Activated CD4-positive, alpha-beta T cell treated with anti-CD3 and anti-CD28 coated beads, Interleukin-2, amount 10 ng/mL, durations not matched to agents 24 days and 14 days (primary cell): ENCODE results near the gene MED15. TPM values are rescaled to one million over a fixed set of nuclear protein-coding genes. Genes with fewer than 3 reads are reported as not detected.
A peak's percentile ranks its signal among the peaks of the same experiment; 100 is the strongest.
"Not testable (repeated sequence)": the region's sequence is repeated elsewhere in the genome, so short reads cannot be mapped to it uniquely, and the experiment has no call there.

Experiments
- DNase-seq: peaks from one replicate; pipeline ENCODE4 v3.0.0; 2022
- H3K27ac Mint-ChIP-seq: one replicate; pipeline ENCODE4 v1.8.0; 2022; ENCODE audit warnings: mild to moderate bottlenecking, mixed read lengths
- H3K27me3 Mint-ChIP-seq: one replicate; pipeline ENCODE4 v1.8.0; 2022; ENCODE audit warnings: mixed read lengths
- H3K36me3 Mint-ChIP-seq: one replicate; pipeline ENCODE4 v1.8.0; 2022; ENCODE audit warnings: low read depth, mild to moderate bottlenecking, mixed read lengths
- H3K4me1 Mint-ChIP-seq: one replicate; pipeline ENCODE4 v1.8.0; 2021; ENCODE audit warnings: mixed read lengths
- H3K4me3 Mint-ChIP-seq: one replicate; pipeline ENCODE4 v1.8.0; 2022; ENCODE audit warnings: mild to moderate bottlenecking, moderate library complexity, mixed read lengths
- H3K9me3 Mint-ChIP-seq: one replicate; pipeline ENCODE4 v1.8.0; 2021; ENCODE audit warnings: mixed read lengths
- intact Hi-C: fragments of 100-400 bp; cut with micrococcal nuclease; formaldehyde crosslinking; loops from one replicate; pipeline ENCODE4 v1.15.1; 2023
- total RNA-seq: library from RNA; stranded (reverse); gene quantifications from 2 replicates; pipeline ENCODE4 v1.2.3, GENCODE V29; 2022

The MED15 gene
- total RNA-seq = 113 and 117 TPM in 2 replicates

- intact Hi-C loops = loop anchor here (1.0 to 5.0 kb wide), 6 partner anchors 12 to 390 kb away; partner anchors contain the start of genes KLHL22, RANBP1 and TRMT2A
- Mint-ChIP-seq H3K4me3 (peak within 1 kb of the TSS; percentile 96), H3K27me3 (no peaks in the 10 kb centered on the region), H3K36me3 (peaks cover 31% of the 10 kb centered on the region), H3K9me3 (no peaks in the 10 kb centered on the region), H3K27ac (peak within 1 kb of the TSS; percentile 95), H3K4me1 (peaks cover 42% of the 10 kb centered on the region)
- DNase-seq = peak; percentile 97
Observed at GRCh38 chr22:20507253-20508066, at the start of gene MED15. Gene MED15 (plus strand): TSS chr22:20507610. CDS start chr22:20507679, 69 bp downstream.

- intact Hi-C loops = no loop called here
- Mint-ChIP-seq H3K27ac (no peak overlapping the region), H3K36me3 (peaks cover 25% of the 10 kb centered on the region), H3K9me3 (no peaks in the 10 kb centered on the region), H3K27me3 (no peaks in the 10 kb centered on the region), H3K4me3 (no peak overlapping the region), H3K4me1 (peaks cover 27% of the 10 kb centered on the region)
- no peak for DNase-seq
Observed at GRCh38 chr22:20458530-20459151, 48.8 kb upstream of the MED15 start.

- Mint-ChIP-seq H3K27ac (no peak overlapping the region), H3K4me3 (no peak overlapping the region), H3K27me3 (no peaks in the 10 kb centered on the region), H3K4me1 (peaks cover 32% of the 10 kb centered on the region), H3K9me3 (no peaks in the 10 kb centered on the region), H3K36me3 (peaks cover 27% of the 10 kb centered on the region)
- no peak for DNase-seq
- intact Hi-C loops = no loop called here
Observed at GRCh38 chr22:20459152-20459542, 48.3 kb upstream of the MED15 start.

- DNase-seq = no peak
- Mint-ChIP-seq H3K9me3 (no peaks in the 10 kb centered on the region), H3K27me3 (no peaks in the 10 kb centered on the region), H3K4me1 (peaks cover 38% of the 10 kb centered on the region), H3K4me3 (no peak overlapping the region), H3K36me3 (peaks cover 30% of the 10 kb centered on the region), H3K27ac (no peak overlapping the region)
- intact Hi-C loops = no loop called here
Observed at GRCh38 chr22:20459862-20460261, 47.5 kb upstream of the MED15 start.

- Mint-ChIP-seq H3K4me1 (peaks cover 37% of the 10 kb centered on the region), H3K9me3 (no peaks in the 10 kb centered on the region), H3K27ac (peak overlapping the region; percentile 95), H3K4me3 (peak overlapping the region; percentile 67), H3K36me3 (peaks cover 19% of the 10 kb centered on the region), H3K27me3 (no peaks in the 10 kb centered on the region)
- intact Hi-C loops = loop anchor here (2.0 kb wide), 1 partner anchor 33 kb away; no protein-coding TSS in a partner anchor
- peak; percentile 75 for DNase-seq
Observed at GRCh38 chr22:20463324-20464095, 43.9 kb upstream of the MED15 start.

- intact Hi-C loops = loop anchor here (2.0 kb wide), 1 partner anchor 33 kb away; no protein-coding TSS in a partner anchor
- DNase-seq = peak; percentile 90
- peaks cover 24% of the 10 kb centered on the region for H3K36me3 Mint-ChIP-seq
- no peaks in the 10 kb centered on the region for H3K27me3 Mint-ChIP-seq
- H3K27ac Mint-ChIP-seq = peak overlapping the region; percentile 95
- H3K9me3 Mint-ChIP-seq = no peaks in the 10 kb centered on the region
- H3K4me3 Mint-ChIP-seq = peak overlapping the region; percentile 67
- H3K4me1 Mint-ChIP-seq = peaks cover 41% of the 10 kb centered on the region
Observed at GRCh38 chr22:20464096-20464614, 43.3 kb upstream of the MED15 start.

GRCh38 chr22:20464912-20465758 lies 42.3 kb upstream of the MED15 start:
- H3K4me1 Mint-ChIP-seq = peaks cover 41% of the 10 kb centered on the region
- intact Hi-C loops = loop anchor here (2.0 kb wide), 1 partner anchor 32 kb away; no protein-coding TSS in a partner anchor
- peak overlapping the region; percentile 18 for H3K4me3 Mint-ChIP-seq
- no peak for DNase-seq
- no peaks in the 10 kb centered on the region for H3K27me3 Mint-ChIP-seq
- peaks cover 22% of the 10 kb centered on the region for H3K36me3 Mint-ChIP-seq
- H3K27ac Mint-ChIP-seq = peak overlapping the region; percentile 95
- H3K9me3 Mint-ChIP-seq = no peaks in the 10 kb centered on the region

- DNase-seq = no peak
- intact Hi-C loops = loop anchor here (2.0 kb wide), 1 partner anchor 31 kb away; no protein-coding TSS in a partner anchor
- Mint-ChIP-seq H3K4me3 (no peak overlapping the region), H3K9me3 (no peaks in the 10 kb centered on the region), H3K27me3 (no peaks in the 10 kb centered on the region), H3K4me1 (peaks cover 41% of the 10 kb centered on the region), H3K36me3 (peaks cover 25% of the 10 kb centered on the region), H3K27ac (peak overlapping the region; percentile 51)
Observed at GRCh38 chr22:20465759-20466077, 41.7 kb upstream of the MED15 start.

GRCh38 chr22:20466659-20467379 lies 40.6 kb upstream of the MED15 start:
- no peaks in the 10 kb centered on the region for H3K9me3 Mint-ChIP-seq
- peaks cover 27% of the 10 kb centered on the region for H3K36me3 Mint-ChIP-seq
- no peak for DNase-seq
- no peak overlapping the region for H3K4me3 Mint-ChIP-seq
- H3K27ac Mint-ChIP-seq = no peak overlapping the region
- no peaks in the 10 kb centered on the region for H3K27me3 Mint-ChIP-seq
- intact Hi-C loops = no loop called here
- peaks cover 39% of the 10 kb centered on the region for H3K4me1 Mint-ChIP-seq

- H3K27me3 Mint-ChIP-seq = no peaks in the 10 kb centered on the region
- no peak overlapping the region for H3K27ac Mint-ChIP-seq
- peaks cover 24% of the 10 kb centered on the region for H3K4me1 Mint-ChIP-seq
- intact Hi-C loops = no loop called here
- no peak for DNase-seq
- H3K36me3 Mint-ChIP-seq = peaks cover 23% of the 10 kb centered on the region
- H3K4me3 Mint-ChIP-seq = no peak overlapping the region
- H3K9me3 Mint-ChIP-seq = no peaks in the 10 kb centered on the region
Observed at GRCh38 chr22:20469110-20469868, 38.1 kb upstream of the MED15 start.

GRCh38 chr22:20470525-20470924 lies 36.9 kb upstream of the MED15 start:
- H3K4me3 Mint-ChIP-seq, H3K27me3 Mint-ChIP-seq, DNase-seq, H3K27ac Mint-ChIP-seq, H3K9me3 Mint-ChIP-seq, intact Hi-C loops: not testable (repeated sequence)
- peaks cover 24% of the 10 kb centered on the region for H3K4me1 Mint-ChIP-seq
- peaks cover 19% of the 10 kb centered on the region for H3K36me3 Mint-ChIP-seq
